HG03196 (cell line): ENCODE results near the gene GP5.

ENCODE experiments used
- ATAC-seq: cut with Tn5 transposase; IDR thresholded peaks from one replicate; pipeline ENCODE4 v1.9.1; 2021; ENCODE audit not compliant: unreplicated experiment

The GP5 gene

GRCh38 chr3:194377708-194378107, 21.4 kb downstream of the GP5 start:
- no peak for ATAC-seq

- ATAC-seq: no peak
Measured at GRCh38 chr3:194376241-194376560, 22.9 kb downstream of the GP5 start.

- no peak for ATAC-seq
Measured at GRCh38 chr3:194375473-194376240, 23.4 kb downstream of the GP5 start.

- no peak for ATAC-seq
Measured at GRCh38 chr3:194374935-194375334, 24.1 kb downstream of the GP5 start.

GRCh38 chr3:194373899-194374298, 25.2 kb downstream of the GP5 start:
- no peak for ATAC-seq

- ATAC-seq: no peak
Measured at GRCh38 chr3:194373028-194373427, 26.0 kb downstream of the GP5 start.

- ATAC-seq: no peak
Measured at GRCh38 chr3:194370753-194371152, 28.3 kb downstream of the GP5 start.

- no peak for ATAC-seq
Measured at GRCh38 chr3:194369522-194370279, 29.4 kb downstream of the GP5 start, which contains the start of gene LRRC15. TSS of gene LRRC15 (minus strand) at chr3:194369743. CDS start at chr3:194361043, 8,700 bp downstream.

- no peak for ATAC-seq
Measured at GRCh38 chr3:194368918-194369317, 30.1 kb downstream of the GP5 start.

- no peak for ATAC-seq
Measured at GRCh38 chr3:194367992-194368841, 30.8 kb downstream of the GP5 start.

GRCh38 chr3:194365978-194366490, 33.0 kb downstream of the GP5 start:
- ATAC-seq: no peak

- ATAC-seq: no peak
Measured at GRCh38 chr3:194365526-194365925, 33.5 kb downstream of the GP5 start.

GRCh38 chr3:194364652-194365434, 34.2 kb downstream of the GP5 start:
- no peak for ATAC-seq

GRCh38 chr3:194364314-194364651, 34.8 kb downstream of the GP5 start:
- no peak for ATAC-seq

- ATAC-seq: no peak
Measured at GRCh38 chr3:194360568-194360967, 38.5 kb downstream of the GP5 start.

- ATAC-seq: no peak
Measured at GRCh38 chr3:194357681-194358080, 41.4 kb downstream of the GP5 start.

- no peak for ATAC-seq
Measured at GRCh38 chr3:194355379-194355778, 43.7 kb downstream of the GP5 start.

GRCh38 chr3:194354315-194354714, 44.8 kb downstream of the GP5 start:
- ATAC-seq: no peak

- ATAC-seq: no peak
Measured at GRCh38 chr3:194352667-194353246, 46.3 kb downstream of the GP5 start.

- no peak for ATAC-seq
Measured at GRCh38 chr3:194351952-194352536, 47.0 kb downstream of the GP5 start.
